Loucy (cell line): ENCODE results near the gene BARX2.

Experiments used
- CTCF ChIP-seq: fragments of 200-600 bp; sonication (generic); conservative IDR thresholded peaks from 2 replicates; pipeline ENCODE4 v1.5.1; 2014; ENCODE audit warnings: mild to moderate bottlenecking, antibody characterized with exemption, low read length
- EZH2phosphoT487 ChIP-seq: fragments of 200-600 bp; IDR thresholded peaks from 2 replicates; pipeline ENCODE4 v1.6.1; 2018; ENCODE audit warnings: antibody characterized with exemption, mild to moderate bottlenecking, moderate library complexity, borderline replicate concordance

GRCh38 chr11:129457321-129457720 lies 81.7 kb downstream of the BARX2 start:
- TF ChIP-seq CTCF (no peak), EZH2phosphoT487 (no peak)
